CD4-positive, alpha-beta T cell treated with Interleukin-21 for 1 hour (primary cell): ENCODE results near the gene OR4S2.

Experiments used
- DNase-seq: peaks from one replicate; pipeline ENCODE4 v3.0.0-alpha.2; 2020

The OR4S2 gene

GRCh38 chr11:55648027-55648426 is at the start of gene OR4S2:
OR4S2 (plus strand) TSS chr11:55648327; CDS start chr11:55650904, 2,577 bp downstream.
- no peak for DNase-seq

GRCh38 chr11:55607545-55607944 is 40.6 kb upstream of the OR4S2 start, which contains the start of gene OR4C11:
OR4C11 (minus strand) TSS chr11:55607645; CDS start chr11:55604373, 3,272 bp downstream.
- DNase-seq = no peak

- no peak for DNase-seq
These were observed 23.6 kb upstream of the OR4S2 start for GRCh38 chr11:55624531-55624930.

- no peak for DNase-seq
These were observed 13.3 kb upstream of the OR4S2 start, which contains the start of gene OR4P4 for GRCh38 chr11:55634813-55635212. OR4P4 (plus strand) TSS chr11:55635113.

GRCh38 chr11:55652560-55652959 is 4.4 kb downstream of the OR4S2 start:
- no peak for DNase-seq

- DNase-seq = no peak
These were observed 7.0 kb downstream of the OR4S2 start for GRCh38 chr11:55655096-55655495.

GRCh38 chr11:55658031-55658573 is 10.0 kb downstream of the OR4S2 start:
- DNase-seq = no peak

GRCh38 chr11:55658608-55659007 is 10.5 kb downstream of the OR4S2 start:
- no peak for DNase-seq

- DNase-seq = no peak
These were observed 13.8 kb downstream of the OR4S2 start, which contains the start of gene OR4C6 for GRCh38 chr11:55661901-55662300. OR4C6 (plus strand) TSS chr11:55662201; CDS start chr11:55665167, 2,966 bp downstream.

- DNase-seq = no peak
These were observed 21.2 kb downstream of the OR4S2 start for GRCh38 chr11:55669376-55669775.

- no peak for DNase-seq
These were observed 25.7 kb downstream of the OR4S2 start for GRCh38 chr11:55673860-55674259.

GRCh38 chr11:55697817-55698216 is 49.7 kb downstream of the OR4S2 start:
- DNase-seq = no peak

- no peak for DNase-seq
These were observed 53.3 kb downstream of the OR4S2 start for GRCh38 chr11:55701429-55701828.
